NT2/D1 (cell line): ENCODE measurements around the gene ACOT8.

Experiments used
- SUZ12 ChIP-seq: IDR thresholded peaks from 2 replicates; pipeline ENCODE4 v1.6.1; 2011; ENCODE audit not compliant: insufficient read length, insufficient read depth; ENCODE audit errors: extremely low read depth
- ZNF274 ChIP-seq: IDR thresholded peaks from 2 replicates; pipeline ENCODE4 v1.6.1; 2011; ENCODE audit warnings: mild to moderate bottlenecking, low read depth, low read length

DNA sequence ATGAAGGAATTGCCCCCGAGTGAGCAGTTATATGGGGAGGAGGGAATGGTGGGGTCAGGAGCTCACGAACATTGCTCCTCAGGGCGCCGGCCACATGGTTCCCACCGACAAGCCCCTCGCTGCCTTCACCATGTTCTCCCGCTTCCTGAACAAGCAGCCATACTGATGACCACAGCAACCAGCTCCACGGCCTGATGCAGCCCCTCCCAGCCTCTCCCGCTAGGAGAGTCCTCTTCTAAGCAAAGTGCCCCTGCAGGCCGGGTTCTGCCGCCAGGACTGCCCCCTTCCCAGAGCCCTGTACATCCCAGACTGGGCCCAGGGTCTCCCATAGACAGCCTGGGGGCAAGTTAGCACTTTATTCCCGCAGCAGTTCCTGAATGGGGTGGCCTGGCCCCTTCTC is 41.1 kb upstream of the ACOT8 start:
- no peak for TF ChIP-seq SUZ12
- no peak for TF ChIP-seq ZNF274
